Aorta (tissue), 5 donors: ENCODE results near the gene MEGF11. TPM values are rescaled to one million over a fixed set of nuclear protein-coding genes. Genes with fewer than 3 reads are reported as not detected.

Experiments used
- ATAC-seq: fragments of 200-7000 bp; cut with Tn5 transposase; one replicate; pipeline ENCODE4 v1.9.1; 2022; ENCODE audit warnings: moderate library complexity; ENCODE audit not compliant: low FRiP score
- DNase-seq, 2 donors: peaks; one replicate each; pipeline ENCODE4 v3.0.0-alpha.2; 2020
- H3K27ac ChIP-seq, 2 donors: one replicate each; pipeline ENCODE4 v1.5.1; 2013; ENCODE audit warnings: low read length in 2 of 2, mild to moderate bottlenecking in 2 of 2, moderate library complexity in 2 of 2, control low read depth in 1 of 2, inconsistent platforms in 1 of 2, low read depth in 1 of 2
- H3K27me3 ChIP-seq, 2 donors: one replicate each; pipeline ENCODE4 v1.6.1; 2013; ENCODE audit warnings: control low read depth in 1 of 2, low read length in 1 of 2, mild to moderate bottlenecking in 1 of 2, moderate library complexity in 1 of 2; ENCODE audit not compliant: insufficient read depth in 2 of 2, control insufficient read depth in 1 of 2
- H3K36me3 ChIP-seq, 2 donors: one replicate each; pipeline ENCODE4 v1.6.1; 2013; ENCODE audit warnings: control low read depth in 1 of 2, low read length in 1 of 2, mild to moderate bottlenecking in 1 of 2; ENCODE audit not compliant: insufficient read depth in 2 of 2, control insufficient read depth in 1 of 2
- H3K4me1 ChIP-seq, 2 donors: one replicate each; pipeline ENCODE4 v1.6.1; 2013; ENCODE audit warnings: low read length in 2 of 2, control low read depth in 1 of 2, mild to moderate bottlenecking in 1 of 2, moderate library complexity in 1 of 2; ENCODE audit not compliant: insufficient read depth in 2 of 2, control insufficient read depth in 1 of 2
- H3K4me3 ChIP-seq, 2 donors: one replicate each; pipeline ENCODE4 v1.5.1; 2013; ENCODE audit warnings: low read length in 2 of 2, control low read depth in 1 of 2, mild to moderate bottlenecking in 1 of 2
- H3K9me3 ChIP-seq: one replicate; pipeline ENCODE4 v1.6.1; 2013; ENCODE audit warnings: mild to moderate bottlenecking, low read length; ENCODE audit not compliant: control insufficient read depth
- WGBS, 2 donors: extraction: QIAGEN DNeasy Blood & Tissue Kit; methylation state at CpG; one replicate each; pipeline ENCODE4 v1.1.7; 2013; 5-methylcytosine and 5-hydroxymethylcytosine counted together
- intact Hi-C, 2 donors: fragments of 100-400 bp; cut with DNase I; formaldehyde crosslinking; loops; one replicate each; pipeline versions ENCODE4 v1.14.2 to v1.15.0; 2022
- polyA plus RNA-seq, 2 donors: library from polyadenylated mRNA; stranded (reverse); fragments of 200-250 nt; gene quantifications; one replicate each; pipeline ENCODE4 v1.2.3, GENCODE V29; 2013
- total RNA-seq, 2 donors: library from RNA; stranded (reverse); fragmentation: NEBNext Ultra II Directional; extraction: Animal tissue kit (Norgen Biotek cat#: 25700); gene quantifications; one replicate each; pipeline ENCODE4 v1.2.1, GENCODE V29; 2021
- donor health status: healthy with polysubstance abuse.
- donor health status: Bipolar disorder and iron deficiency.
- donor health status: DM: no; HTN: no; CAD: no.
- donor health status: DM: no; HTN: no; CAD: no.
- donor health status: DM: yes; HTN: yes; CAD: no.

Gene MEGF11
- total and polyA plus RNA-seq, 4 donors = not detected

DNA sequence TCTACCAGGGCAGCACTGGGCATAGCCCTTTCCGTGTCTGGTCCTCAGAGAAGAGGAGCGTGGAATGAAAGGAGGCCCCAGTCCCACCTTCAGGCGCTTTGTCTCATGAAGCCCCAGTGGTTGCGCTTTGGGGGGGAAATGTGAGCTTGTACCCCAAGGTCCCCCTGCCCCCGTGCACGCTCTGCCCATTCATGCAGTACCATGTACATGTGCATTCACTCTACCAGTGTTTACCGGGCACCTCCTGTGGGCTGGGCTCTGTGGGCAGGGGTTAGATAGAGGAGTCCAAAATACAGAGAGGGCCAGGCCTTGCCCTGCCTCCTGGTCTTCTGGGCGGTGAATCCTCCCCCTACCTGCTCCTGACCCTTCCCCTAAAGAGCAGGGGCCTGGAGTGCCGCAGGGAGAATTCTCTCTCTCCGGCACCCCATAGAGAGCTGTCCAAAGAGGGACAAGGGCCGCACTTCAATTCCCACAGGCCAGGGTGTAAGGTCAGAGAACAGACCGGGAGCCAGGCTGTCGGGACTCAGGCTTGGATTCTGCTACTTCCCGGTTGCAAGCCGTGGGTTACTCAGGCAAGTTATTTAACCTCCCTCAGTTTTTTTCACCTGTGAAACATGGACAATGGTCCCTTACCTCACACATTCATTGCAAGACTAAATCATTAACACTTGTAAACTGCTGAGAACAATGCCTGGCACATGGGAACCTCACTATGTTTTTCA is 153.4 kb downstream of the MEGF11 start:
- ATAC-seq (no peak), DNase-seq (no peak)
- Histone ChIP-seq H3K4me1 (no peaks in the 10 kb centered on the region), H3K27me3 (no peaks in the 10 kb centered on the region), H3K36me3 (no peaks in the 10 kb centered on the region), H3K27ac (no peak overlapping the region), H3K4me3 (no peak overlapping the region), H3K9me3 (no peaks in the 10 kb centered on the region)
- intact Hi-C loops = no loop called here
- WGBS, 2 donors = 86 to 89% methylated on average over 15 of the region's 15 CpGs

DNA sequence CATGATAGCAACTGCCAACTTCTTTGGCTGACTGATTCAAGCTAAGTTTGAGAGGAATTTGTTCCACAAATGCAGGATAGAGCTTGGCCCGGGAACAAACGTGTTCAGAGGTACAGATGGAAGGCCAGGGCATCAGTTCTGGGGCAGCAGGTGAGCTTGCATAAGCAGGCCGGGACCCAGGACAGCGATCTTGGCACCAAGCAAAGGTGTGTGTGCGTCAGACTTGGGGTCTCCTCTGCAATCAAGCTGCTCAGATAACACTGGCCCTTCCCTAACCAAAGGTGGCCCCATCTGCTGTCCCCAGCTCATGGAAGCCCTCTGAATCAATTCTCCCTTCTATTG is 155.6 kb downstream of the MEGF11 start:
- DNase-seq (no peak), ATAC-seq (no peak)
- Histone ChIP-seq H3K36me3 (no peaks in the 10 kb centered on the region), H3K4me1 (no peaks in the 10 kb centered on the region), H3K27me3 (no peaks in the 10 kb centered on the region), H3K9me3 (no peaks in the 10 kb centered on the region), H3K4me3 (no peak overlapping the region), H3K27ac (no peak overlapping the region)
- intact Hi-C loops = no loop called here
- 64% methylated on average over 5 of the region's 5 CpGs for WGBS, 2 donors

DNA sequence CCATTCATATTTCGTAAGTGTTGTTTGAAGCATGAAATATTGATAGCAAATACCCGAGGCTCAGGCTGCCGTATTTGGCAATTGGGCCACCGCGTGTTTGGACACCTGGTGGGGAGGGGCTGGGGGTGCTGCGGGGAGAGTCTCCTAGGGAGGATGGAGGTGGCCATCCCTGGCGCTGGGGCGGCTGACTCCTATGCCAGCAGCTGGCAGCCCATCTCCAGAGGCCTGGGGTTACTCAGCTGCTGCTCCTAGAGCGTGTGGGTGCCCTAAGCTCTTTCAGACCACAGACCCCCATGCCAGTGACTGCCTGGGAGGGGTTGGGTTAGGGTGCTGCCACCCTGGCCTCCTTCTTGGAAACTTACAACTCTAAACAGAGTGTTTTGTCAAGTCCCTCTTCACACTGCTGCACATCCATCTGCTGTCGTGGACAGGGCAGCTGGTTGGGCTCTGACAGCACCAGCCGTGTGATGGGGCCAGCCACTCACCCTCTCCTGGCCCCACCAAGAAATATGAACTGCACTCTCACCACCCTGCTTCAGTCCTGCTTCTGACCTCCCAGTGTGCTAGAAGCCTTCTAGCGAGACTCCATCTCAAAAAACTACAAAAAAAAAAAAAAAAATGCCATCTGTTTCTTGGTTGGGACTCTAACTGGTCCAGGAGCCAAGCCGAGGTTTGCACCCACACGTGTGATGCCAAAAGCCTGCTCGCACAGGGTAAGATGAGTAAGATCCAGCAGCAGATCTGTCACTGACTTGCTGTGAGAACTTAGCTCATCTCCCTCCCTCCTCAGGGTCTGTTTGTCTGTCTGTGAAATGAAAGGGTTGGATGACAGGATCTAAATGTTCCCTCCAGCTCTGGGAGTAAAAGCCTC is 156.2 kb downstream of the MEGF11 start:
- WGBS, 2 donors = 52 to 56% methylated on average over 15 of the region's 15 CpGs

GRCh38 chr15:66096688-66097058 is 156.9 kb downstream of the MEGF11 start:
- Histone ChIP-seq H3K27me3 (no peaks in the 10 kb centered on the region), H3K9me3 (no peaks in the 10 kb centered on the region), H3K4me3 (no peak overlapping the region), H3K4me1 (no peaks in the 10 kb centered on the region), H3K27ac (no peak overlapping the region), H3K36me3 (no peaks in the 10 kb centered on the region)
- intact Hi-C loops = no loop called here
- no peak for DNase-seq
- peak; percentile 24 for ATAC-seq
- 80 to 84% methylated on average over 5 of the region's 5 CpGs for WGBS, 2 donors

More for the DNA sequence above, 156.2 kb downstream of the MEGF11 start:
- H3K27me3 ChIP-seq = no peaks in the 10 kb centered on the region
- H3K9me3 ChIP-seq = no peaks in the 10 kb centered on the region
- H3K4me3 ChIP-seq = no peak overlapping the region
- DNase-seq (no peak), ATAC-seq (no peak)
- no peak overlapping the region for H3K27ac ChIP-seq
- no peaks in the 10 kb centered on the region for H3K4me1 ChIP-seq
- intact Hi-C loops = no loop called here
- H3K36me3 ChIP-seq = no peaks in the 10 kb centered on the region

GRCh38 chr15:66095871-66096687 is 157.5 kb downstream of the MEGF11 start:
- Histone ChIP-seq H3K4me3 (no peak overlapping the region), H3K4me1 (no peaks in the 10 kb centered on the region), H3K9me3 (no peaks in the 10 kb centered on the region), H3K27me3 (no peaks in the 10 kb centered on the region), H3K36me3 (no peaks in the 10 kb centered on the region), H3K27ac (no peak overlapping the region)
- DNase-seq = no peak
- ATAC-seq = no peak
- WGBS, 2 donors = 88 to 91% methylated on average over 15 of the region's 15 CpGs
- intact Hi-C loops = no loop called here

DNA sequence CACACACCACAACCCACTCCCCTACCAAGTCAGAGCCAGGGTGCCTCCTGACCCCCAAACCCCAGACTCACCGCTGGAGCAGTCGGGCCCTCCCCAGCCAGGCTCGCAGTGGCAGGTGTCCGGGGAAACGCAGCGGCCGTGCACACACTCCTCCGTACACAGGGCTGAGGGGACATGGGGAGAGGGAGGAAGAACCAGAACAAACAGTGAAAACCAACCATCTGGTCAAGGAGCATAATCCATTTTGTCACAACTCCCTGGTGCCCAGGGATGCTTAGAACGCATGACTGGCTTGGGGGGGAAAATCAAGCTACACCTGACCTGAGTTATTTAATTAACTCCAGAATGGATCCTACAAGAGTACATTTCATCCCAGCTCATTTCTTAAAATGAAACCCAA is 159.2 kb downstream of the MEGF11 start:
- 91 to 93% methylated on average over 9 of the region's 9 CpGs for WGBS, 2 donors
- DNase-seq = no peak
- no peaks in the 10 kb centered on the region for H3K36me3 ChIP-seq

DNA sequence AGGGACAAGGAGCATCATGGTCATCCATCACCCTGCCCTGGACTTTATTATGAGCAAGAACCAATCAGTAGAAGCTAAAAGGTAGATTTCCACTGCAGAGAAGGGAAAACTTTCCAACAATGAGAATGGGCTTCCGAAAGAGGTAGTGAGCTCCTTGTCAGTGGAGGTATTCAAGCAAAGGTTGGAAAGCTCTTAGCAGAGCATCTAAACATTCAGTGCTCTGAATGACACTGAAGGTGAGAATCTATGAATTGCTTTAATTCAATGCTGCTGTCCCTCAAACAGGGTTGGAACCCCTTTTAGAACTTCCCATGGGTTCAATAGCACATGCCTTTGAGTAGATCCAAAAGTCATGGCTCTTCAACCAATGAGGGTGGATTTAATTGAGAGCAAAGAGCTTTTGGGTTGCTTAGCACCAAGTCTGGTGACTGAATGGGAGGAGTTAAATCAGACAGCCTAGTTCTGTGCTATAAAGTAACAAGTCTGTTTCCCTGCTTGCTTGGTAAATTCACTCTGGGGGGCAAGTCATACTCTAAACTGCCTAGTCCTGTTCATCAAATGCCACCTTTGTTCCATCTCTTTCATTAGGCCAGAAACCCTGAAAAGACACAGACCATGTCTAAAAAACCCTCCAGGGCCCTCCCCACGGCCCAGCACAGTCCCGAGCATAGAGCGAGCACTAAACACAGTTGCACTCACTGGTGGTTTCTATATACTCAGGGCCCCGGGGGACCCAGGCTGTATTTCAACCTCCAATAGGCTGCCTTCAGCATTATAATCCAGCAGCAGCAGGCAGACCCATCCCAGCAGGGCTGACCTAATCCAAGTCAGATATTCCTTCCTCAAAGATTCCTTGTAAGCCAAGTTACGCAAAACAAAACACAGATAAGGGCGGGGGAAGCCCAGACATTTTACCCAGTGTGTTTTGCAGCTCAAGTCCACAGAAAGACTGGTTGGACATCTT is 161.2 kb downstream of the MEGF11 start:
- DNase-seq = no peak
- Histone ChIP-seq H3K4me3 (no peak overlapping the region), H3K36me3 (no peaks in the 10 kb centered on the region), H3K4me1 (peaks cover 2 to 5% of the 10 kb centered on the region in 2 donors), H3K9me3 (no peaks in the 10 kb centered on the region), H3K27me3 (no peaks in the 10 kb centered on the region), H3K27ac (no peak overlapping the region)
- 70 to 77% methylated on average over 7 of the region's 7 CpGs for WGBS, 2 donors
- intact Hi-C loops = no loop called here
- no peak for ATAC-seq

More for the DNA sequence above, 159.2 kb downstream of the MEGF11 start:
- intact Hi-C loops = no loop called here
- Histone ChIP-seq H3K4me3 (no peak overlapping the region), H3K9me3 (no peaks in the 10 kb centered on the region), H3K27me3 (no peaks in the 10 kb centered on the region), H3K4me1 (peaks cover 0 to 2% of the 10 kb centered on the region in 2 donors), H3K27ac (no peak overlapping the region)
- no peak for ATAC-seq

DNA sequence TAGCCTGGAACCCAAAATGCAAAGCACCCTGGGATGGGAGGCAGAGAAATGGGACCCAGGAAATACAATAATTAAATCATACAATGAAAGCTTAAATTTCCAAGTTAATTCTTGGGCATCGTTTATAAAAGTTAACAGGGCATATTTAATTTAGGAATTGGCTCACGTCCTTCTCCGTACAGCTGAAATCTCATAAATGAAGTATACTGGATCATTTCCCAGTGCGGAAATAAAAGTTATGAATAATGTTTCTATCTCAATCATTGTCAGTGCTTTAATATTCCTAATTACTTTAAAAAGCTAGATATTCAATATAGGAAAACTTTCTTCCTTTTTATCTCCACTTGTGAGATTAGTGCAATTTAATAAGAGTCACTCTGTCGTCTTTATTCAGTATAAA is 164.0 kb downstream of the MEGF11 start:
- no peak overlapping the region for H3K27ac ChIP-seq
- H3K27me3 ChIP-seq = no peaks in the 10 kb centered on the region
- H3K4me1 ChIP-seq = peaks cover 2 to 5% of the 10 kb centered on the region in 2 donors
- ATAC-seq (no peak), DNase-seq (no peak)
- no peak overlapping the region for H3K4me3 ChIP-seq
- no peaks in the 10 kb centered on the region for H3K36me3 ChIP-seq
- intact Hi-C loops = no loop called here
- 8 to 12% methylated on average over 5 of the region's 5 CpGs for WGBS, 2 donors
- H3K9me3 ChIP-seq = no peaks in the 10 kb centered on the region
